ENCODE measurements around the gene LY6G6C.
A peak's percentile ranks its signal among the peaks of the same experiment; 100 is the strongest.

GRCh38 chr6:31739639-31740396 lies 18.3 kb upstream of the LY6G6C start, which contains the start of gene MSH5:
- TF ChIP-seq CTCF (IDR thresholded peaks at IDR 0.05) (no peak), POLR2A (IDR thresholded peaks at IDR 0.05) (peak in 1 of 2 donors; percentile 74)
